ENCODE measurements around the gene BCS1L. TPM values are rescaled to one million over a fixed set of nuclear protein-coding genes. Genes with fewer than 3 reads are reported as not detected.

The BCS1L gene
- total and polyA plus RNA-seq, 2 of the 8 experiments (the other 6 are each of a cell fraction or from before 2014, with no cell fraction given), result 23.7 to 37.1 TPM

GRCh38 chr2:218708086-218708485 is 48.6 kb downstream of the BCS1L start:
- Histone ChIP-seq H3K23me2 (ENCODE audit: low read depth, low read length) (0 out of 2 replicates have a peak, but pooled peaks cover 2% of the 10 kb centered on the region), H4K5ac (ENCODE audit: insufficient read length, low read depth, low read length) (no peak overlapping the region), H3K79me2 (ENCODE audit: control insufficient read depth in 1 of 2, insufficient read depth in 2 of 2, low read length in 2 of 2) (peaks cover 0 to 19% of the 10 kb centered on the region in 2 experiments; a peak in 3 of 4 replicates), H3K56ac (replicated peaks; ENCODE audit: insufficient read length, low read depth, low read length) (no peak overlapping the region), H3K27ac (ENCODE audit: low read depth, low read length) (no peak overlapping the region), H3K23ac (ENCODE audit: insufficient read length) (no peak overlapping the region), H2AFZ (ENCODE audit: low read length) (no peak overlapping the region), H2BK15ac (ENCODE audit: low read length) (no peak overlapping the region), H3K4me1 (replicated peaks in 1 of 4; ENCODE audit: control insufficient read depth in 3 of 4, insufficient read depth in 4 of 4, low read length in 3 of 4) (peaks cover 0 to 4% (median 1%) of the 10 kb centered on the region in 4 experiments; a peak in 2 of 7 replicates), H3K14ac (ENCODE audit: insufficient read length) (no peak overlapping the region), H3K4me3 (ENCODE audit: extremely low read depth in 1 of 4, insufficient read depth in 2 of 4, low read depth in 3 of 4, low read length in 4 of 4) (no peak overlapping the region), H4K8ac (ENCODE audit: extremely low read depth, insufficient read depth, low read length) (no peak overlapping the region), H3K4me2 (ENCODE audit: insufficient read depth in 1 of 2, low read depth in 2 of 2, low read length in 2 of 2) (no peak overlapping the region), H3K18ac (ENCODE audit: extremely low read depth, low read length) (no peak overlapping the region), H2BK120ac (replicated peaks; ENCODE audit: low read depth, low read length) (no peak overlapping the region), H3K36me3 (ENCODE audit: control insufficient read depth in 2 of 4, insufficient read depth in 4 of 4, low read length in 3 of 4) (no peaks in the 10 kb centered on the region), H4K91ac (replicated peaks; ENCODE audit: insufficient read length, low read length) (no peak overlapping the region), H2BK12ac (ENCODE audit: low read depth, low read length) (no peak overlapping the region), H4K20me1 (replicated peaks in 1 of 2; ENCODE audit: control insufficient read depth in 1 of 2, insufficient read depth in 2 of 2, low read length in 2 of 2) (peaks cover 0 to 2% of the 10 kb centered on the region in 2 experiments), H2AK5ac (ENCODE audit: low read depth, low read length) (no peak overlapping the region), H3K9me3 (ENCODE audit: insufficient read depth in 2 of 2, low read depth in 1 of 2, low read length in 1 of 2) (no peaks in the 10 kb centered on the region), H2BK20ac (ENCODE audit: low read length) (no peak overlapping the region), H3K9ac (replicated peaks in 1 of 4; ENCODE audit: extremely low read depth in 1 of 4, low read depth in 3 of 4, low read length in 3 of 4) (no peak overlapping the region), H3K4ac (replicated peaks; ENCODE audit: insufficient read length, low read depth, low read length) (no peak overlapping the region), H2BK5ac (ENCODE audit: low read depth, low read length) (no peak overlapping the region), H3K27me3 (replicated peaks in 1 of 4; ENCODE audit: control insufficient read depth in 3 of 4, extremely low read depth in 1 of 4, insufficient read depth in 3 of 4, low read length in 3 of 4) (no peaks in the 10 kb centered on the region), H3K79me1 (ENCODE audit: low read depth, low read length) (0 out of 2 replicates have a peak, but pooled peaks cover under 1% of the 10 kb centered on the region)
- ChIA-PET CTCF (ENCODE audit: partially characterized antibody) (interaction anchor here (0.5 to 1.9 kb wide), 8 partner anchors 10 to 406 kb away, joined by 3 to 8 read pairs (median 3); no protein-coding TSS in a partner anchor), POLR2A (ENCODE audit: partially characterized antibody) (interaction anchor here (1.9 kb wide), 1 partner anchor 9 kb away, joined by 7 read pairs; no protein-coding TSS in a partner anchor)
- DNase-seq (ENCODE audit: low read depth in 1 of 2, low spot score in 2 of 2) (no peak), FAIRE-seq (no peak)
- WGBS, 2 experiments (ENCODE audit: extremely low coverage in 1 of 2, insufficient coverage in 1 of 2, insufficient read length in 1 of 2, insufficient replicate concordance in 2 of 2, low coverage in 1 of 2, low lambda C conversion rate in 2 of 2, missing lambda C conversion rate in 1 of 2), result 96% methylated on average over 4 of the region's 4 CpGs; no CpG with 5 or more reads in 1 of the 2 experiments
- no peak for TF ChIP-seq CREB1 (IDR thresholded peaks at IDR 0.05)
- no peak for TF ChIP-seq NRF1 (IDR thresholded peaks at IDR 0.05; ENCODE audit: low read depth, low read length)
- no peak for TF ChIP-seq RBBP5 (IDR thresholded peaks at IDR 0.05; ENCODE audit: borderline replicate concordance, low read depth, low read length)
- TF ChIP-seq SAP30 (IDR thresholded peaks at IDR 0.05; ENCODE audit: insufficient read depth, insufficient replicate concordance, low read length), result no peak
- TF ChIP-seq POU5F1 (IDR thresholded peaks at IDR 0.05; ENCODE audit: low read depth, low read length), result no peak
- no peak for TF ChIP-seq POLR2A (IDR thresholded peaks at IDR 0.05; ENCODE audit: control extremely low read depth in 1 of 2, low read depth in 2 of 2, low read length in 2 of 2)
- no peak for TF ChIP-seq E2F6 (IDR thresholded peaks at IDR 0.05)
- TF ChIP-seq BRCA1 (IDR thresholded peaks at IDR 0.05; ENCODE audit: low read depth, low read length), result no peak
